GM12878 (cell line): ENCODE measurements around the gene IFNAR2. TPM values are rescaled to one million over a fixed set of nuclear protein-coding genes. Genes with fewer than 3 reads are reported as not detected.

Experiments
- ATAC-seq: fragments of 200-7000 bp; cut with Tn5 transposase; 3 replicates; pipeline ENCODE4 v1.9.1; 2020; ENCODE audit warnings: mild to moderate bottlenecking, moderate library complexity
- BruUV-seq: library from RNA; stranded (reverse); fragments of 400-500 nt; replicated peaks from 2 replicates; lab custom pipeline; 2021; lab: Mats Ljungman, UMichigan
- CTCF ChIA-PET: fragments of 300-600 bp; sonication (Branson Sonifier 250); formaldehyde crosslinking; extraction: SDS; loops from one replicate; lab custom pipeline; 2021; ENCODE audit warnings: inconsistent platforms; lab: Yijun Ruan, JAX
- POLR2A ChIA-PET: fragments of 350-600 bp; formaldehyde crosslinking; extraction: SDS; loops from one replicate; lab custom pipeline; 2021; ENCODE audit warnings: inconsistent platforms; lab: Charles Lee
- RAD21 ChIA-PET: fragments of 300-600 bp; sonication (Branson Sonifier 250); formaldehyde crosslinking; loops from one replicate; lab custom pipeline; 2023; ENCODE audit warnings: antibody characterized with exemption; ENCODE audit not compliant: unreplicated experiment; lab: Charles Lee
- SMC1A ChIA-PET: fragments of 300-600 bp; sonication (Branson Sonifier 250); formaldehyde crosslinking; loops from one replicate; lab custom pipeline; 2023; ENCODE audit not compliant: unreplicated experiment, uncharacterized antibody; lab: Charles Lee
- DNase-seq: peaks from one replicate; pipeline ENCODE4 v3.0.0-alpha.2; 2011; ENCODE audit warnings: low read depth, low spot score
- FAIRE-seq: peaks from 3 replicates; lab custom pipeline; 2011; peaks lifted over from hg19 to GRCh38; lab: Jason Lieb, UNC
- H2AFZ ChIP-seq: 2 replicates; pipeline ENCODE4 v1.6.0; 2011; ENCODE audit warnings: low read depth, low read length, control low read depth; ENCODE audit not compliant: control insufficient read depth
- H3K27ac ChIP-seq: 2 replicates; pipeline ENCODE4 v1.5.1; 2011; ENCODE audit warnings: control low read depth; ENCODE audit not compliant: control insufficient read depth, insufficient read depth
- H3K27me3 ChIP-seq, 2 experiments: replicated peaks in 1 of 2; 2 replicates each; pipeline versions ENCODE4 v1.6.0 to v1.6.1; 2011; ENCODE audit warnings: low read length in 1 of 2; ENCODE audit not compliant: control insufficient read depth in 2 of 2, insufficient read depth in 2 of 2
- H3K36me3 ChIP-seq, 2 experiments: 2 replicates each; pipeline ENCODE4 v1.5.1; 2011; ENCODE audit warnings: low read length in 1 of 2; ENCODE audit not compliant: control insufficient read depth in 2 of 2, insufficient read depth in 2 of 2
- H3K4me1 ChIP-seq: 2 replicates; pipeline ENCODE4 v1.6.1; 2011; ENCODE audit warnings: mild to moderate bottlenecking, low read length, moderate library complexity, mixed read lengths; ENCODE audit not compliant: control insufficient read depth, insufficient read depth
- H3K4me2 ChIP-seq: 2 replicates; pipeline ENCODE4 v1.6.0; 2011; ENCODE audit warnings: control low read depth; ENCODE audit not compliant: control insufficient read depth, insufficient read depth
- H3K4me3 ChIP-seq: fragments of 200-600 bp; sonication (generic); 2 replicates; pipeline ENCODE4 v1.5.1; 2016
- H3K79me2 ChIP-seq: 2 replicates; pipeline ENCODE4 v1.6.0; 2011; ENCODE audit warnings: low read length; ENCODE audit not compliant: control insufficient read depth, insufficient read depth
- H3K9ac ChIP-seq: 2 replicates; pipeline ENCODE4 v1.8.0; 2011; ENCODE audit warnings: low read length, control low read depth, mixed read lengths; ENCODE audit not compliant: control insufficient read depth, insufficient read depth
- H3K9me3 ChIP-seq: replicated peaks from 3 replicates; pipeline ENCODE4 v1.5.1; 2011; ENCODE audit warnings: mild to moderate bottlenecking, low read length; ENCODE audit not compliant: control insufficient read depth, insufficient read depth
- H4K20me1 ChIP-seq: 2 replicates; pipeline ENCODE4 v1.6.0; 2011; ENCODE audit not compliant: control insufficient read depth, insufficient read depth
- CHD4 ChIP-seq: fragments of 200-600 bp; sonication (generic); IDR thresholded peaks from 2 replicates; pipeline ENCODE4 v1.6.1; 2016; ENCODE audit warnings: mild to moderate bottlenecking
- RAD21 ChIP-seq: IDR thresholded peaks from 2 replicates; pipeline ENCODE4 v1.6.1; 2011; ENCODE audit warnings: mild to moderate bottlenecking, low read depth, low read length, moderate library complexity; ENCODE audit not compliant: insufficient read depth
- SMC3 ChIP-seq: IDR thresholded peaks from 2 replicates; pipeline ENCODE4 v1.6.1; 2011; ENCODE audit warnings: low read length, improper control_type of control experiment, borderline replicate concordance
- ZSCAN29 ChIP-seq: fragments of 450-650 bp; IDR thresholded peaks from 2 replicates; pipeline ENCODE4 v1.6.1; 2017; ENCODE audit warnings: mild to moderate bottlenecking, moderate library complexity
- WGBS: methylation state at CpG from one replicate; pipeline ENCODE4 v1.1.6; 2016; ENCODE audit warnings: low lambda C conversion rate; ENCODE audit not compliant: insufficient replicate concordance, insufficient coverage; ENCODE audit errors: missing lambda C conversion rate; 5-methylcytosine and 5-hydroxymethylcytosine counted together
- in situ Hi-C: fragments of 300-500 bp; cut with MboI; formaldehyde crosslinking; loops from 9 replicates; pipeline ENCODE4 v1.14.3; 2018; ENCODE audit warnings: mixed read lengths
- intact Hi-C: fragments of 100-400 bp; cut with micrococcal nuclease; formaldehyde crosslinking; loops from one replicate; pipeline ENCODE4 v1.14.2; 2022; ENCODE audit not compliant: unreplicated experiment
- polyA plus RNA-seq, 11 experiments: library from polyadenylated mRNA; depleted of rRNA in 4 of 11; unstranded in 6 of 11; stranded (reverse) in 5 of 11; fragments of >200 nt; fragmentation: Nextera tagmentation in 4 of 11; fragmentation: Illumina TruSeq in 1 of 11; extraction: Ambion mirVana in 4 of 11; extraction: Trizol in 1 of 11; gene quantifications; 1 replicate in 1 of 11; 2 replicates in 10 of 11; pipeline versions ENCODE4 v1.2.1 to v1.2.3, GENCODE V29; 2011 to 2016; ENCODE audit warnings: inconsistent platforms in 2 of 11, missing spikeins in 2 of 11, low read depth in 1 of 11
- total RNA-seq, 4 experiments: library from RNA; depleted of rRNA in 3 of 4; stranded (reverse); fragments of >200 nt in 3 of 4; fragmentation: Illumina TruSeq in 1 of 4; extraction: Trizol in 1 of 4; gene quantifications; 2 replicates each; pipeline versions ENCODE4 v1.2.1 to v1.2.3, GENCODE V29; 2013 to 2021

The IFNAR2 gene
- total and polyA plus RNA-seq, 10 of the 15 experiments (the other 5 are each of a cell fraction or from before 2014, with no cell fraction given), result 8.5 to 99.7 (median 58.1) TPM

GRCh38 chr21:33201956-33202355 lies 27.8 kb upstream of the IFNAR2 start:
- no peaks in the 10 kb centered on the region for H3K79me2 ChIP-seq
- ChIA-PET RAD21 (interaction anchor here (0.8 to 4.2 kb wide), 3 partner anchors 123 to 244 kb away, joined by 3 to 37 read pairs (median 4); partner anchors contain the start of gene IFNAR1), POLR2A (no interaction called here), CTCF (interaction anchor here (0.8 to 10.7 kb wide), 6 partner anchors 31 to 404 kb away, joined by 3 to 319 read pairs (median 4); no protein-coding TSS in a partner anchor), SMC1A (interaction anchor here (1.2 to 3.8 kb wide), 7 partner anchors 30 to 404 kb away, joined by 3 to 28 read pairs (median 7); partner anchors contain the start of gene IL10RB)
- H3K9ac ChIP-seq, result no peak overlapping the region
- in situ Hi-C loops (loop anchor here (5.0 kb wide), 2 partner anchors 180 to 240 kb away; no protein-coding TSS in a partner anchor), intact Hi-C loops (no loop called here)
- no peaks in the 10 kb centered on the region for H4K20me1 ChIP-seq
- peaks cover 24% of the 10 kb centered on the region for H3K4me1 ChIP-seq
- 100% methylated on average over 3 of the region's 4 CpGs for WGBS
- ATAC-seq (no peak), FAIRE-seq (no peak), DNase-seq (no peak)
- H2AFZ ChIP-seq, result no peak overlapping the region
- H3K27me3 ChIP-seq, result no peaks in the 10 kb centered on the region
- TF ChIP-seq RAD21 (no peak), ZSCAN29 (no peak), CHD4 (no peak), SMC3 (no peak)
- no peak overlapping the region for H3K4me2 ChIP-seq
- no peaks in the 10 kb centered on the region for H3K36me3 ChIP-seq
- H3K9me3 ChIP-seq, result peaks cover 3% of the 10 kb centered on the region; the same call in 1 of the 3 replicates
- no TSS peak for BruUV-seq
- H3K4me3 ChIP-seq, result no peak overlapping the region
- no peak overlapping the region for H3K27ac ChIP-seq
